GM18873 (cell line): ENCODE measurements around the gene NME3.
"Not testable (repeated sequence)": the region's sequence is repeated elsewhere in the genome, so short reads cannot be mapped to it uniquely, and the experiment has no call there.

Source experiments
- ATAC-seq: cut with Tn5 transposase; IDR thresholded peaks from one replicate; pipeline ENCODE4 v1.9.1; 2021; ENCODE audit warnings: mild to moderate bottlenecking, moderate library complexity, moderate number of reproducible peaks; ENCODE audit not compliant: unreplicated experiment, low FRiP score

The NME3 gene

DNA sequence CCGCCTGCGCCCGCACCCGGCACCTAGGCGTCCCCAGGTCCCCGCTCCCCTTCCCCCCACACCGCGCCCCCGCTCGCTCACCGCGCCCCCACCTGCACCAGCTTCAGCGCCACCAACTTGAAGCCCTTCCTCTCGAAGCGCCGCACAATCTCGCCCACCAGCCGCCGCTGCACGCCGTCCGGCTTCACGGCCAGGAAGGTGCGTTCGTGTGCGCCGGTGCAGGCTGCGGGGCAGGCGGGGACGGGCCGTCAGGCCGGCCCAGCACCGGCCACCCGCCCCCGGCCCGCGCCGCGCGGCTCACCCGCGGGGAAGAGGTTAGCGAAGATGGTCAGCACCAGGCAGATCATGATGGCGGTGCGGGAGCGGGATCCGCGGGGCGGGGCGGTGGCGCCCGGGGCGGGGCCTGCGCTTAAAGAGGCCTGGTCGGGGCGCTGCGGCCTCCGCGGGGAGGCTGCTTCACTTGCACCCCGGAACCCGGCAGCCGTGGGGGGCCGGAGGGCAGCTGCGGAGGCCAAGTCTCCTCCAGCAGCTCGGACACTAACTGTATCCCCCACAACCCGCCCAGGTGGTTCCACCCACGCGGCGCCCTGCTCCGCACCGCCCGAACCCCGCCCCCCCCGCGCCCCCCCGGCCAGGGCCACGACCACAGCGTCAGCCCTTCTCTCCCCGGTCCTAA, at the start of gene NME3:
Gene NME3, minus strand, starts transcription at position 356 of the 676 bp plus-strand sequence. Its CDS starts 9 bp downstream, at position 347.
- no peak for ATAC-seq

DNA sequence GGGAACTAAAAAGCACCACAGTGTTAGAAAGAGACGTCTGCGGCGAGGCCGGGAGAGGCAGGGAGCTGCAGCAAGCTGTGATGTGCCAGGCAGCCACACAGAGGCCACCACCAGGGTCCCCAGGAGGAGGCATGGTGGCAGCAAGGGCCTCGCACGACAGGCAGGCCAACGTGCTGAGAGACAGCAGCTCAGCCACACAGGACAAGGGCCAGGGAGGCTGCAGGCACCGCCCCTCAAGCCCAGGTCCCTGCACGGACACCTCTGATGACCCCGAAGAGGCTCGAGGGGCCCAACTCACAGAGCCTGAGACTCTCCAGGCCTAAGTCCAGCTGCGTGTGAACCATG, 49.6 kb upstream of the NME3 start:
- no peak for ATAC-seq

DNA sequence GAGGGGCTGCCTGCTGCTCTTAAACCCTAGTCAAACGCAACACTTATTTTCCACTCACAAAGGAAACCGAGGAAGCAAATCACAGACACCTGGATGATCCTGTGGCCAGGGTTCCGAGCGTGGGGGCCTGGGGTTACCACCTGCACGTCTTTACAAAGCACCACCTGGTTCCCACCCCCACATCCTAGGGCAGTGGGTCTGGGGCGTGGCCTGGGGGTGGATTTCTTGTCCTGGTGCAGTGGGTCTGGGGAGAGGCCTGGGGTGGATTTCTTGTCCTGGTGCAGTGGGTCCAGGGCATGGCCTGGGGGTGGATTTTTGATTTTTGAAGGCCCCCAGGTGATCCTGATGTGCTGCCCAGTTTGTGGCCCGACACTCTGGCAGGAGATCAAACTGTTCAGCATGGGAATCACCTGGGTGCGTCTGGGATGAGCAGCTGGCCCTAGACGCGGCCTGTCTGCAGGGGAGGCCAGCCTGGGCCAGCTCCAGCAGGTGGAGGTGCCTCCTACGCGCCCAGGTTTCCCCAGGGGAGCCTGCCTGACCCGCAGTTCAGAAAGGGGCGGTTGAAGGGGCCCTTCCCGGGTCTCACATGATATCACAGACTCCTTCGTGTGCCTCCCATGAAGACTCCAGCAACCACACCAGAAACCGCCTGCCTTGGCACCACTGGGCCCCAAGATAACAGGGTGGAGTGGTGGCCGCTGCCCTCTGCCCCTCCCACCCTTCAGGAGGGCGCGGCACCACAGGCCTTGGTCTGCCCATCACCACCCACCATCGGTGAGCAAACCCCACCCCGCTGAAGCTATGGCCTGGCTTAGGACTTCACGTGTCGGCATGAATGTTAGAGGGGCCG, 49.0 kb upstream of the NME3 start:
- ATAC-seq: no peak

DNA sequence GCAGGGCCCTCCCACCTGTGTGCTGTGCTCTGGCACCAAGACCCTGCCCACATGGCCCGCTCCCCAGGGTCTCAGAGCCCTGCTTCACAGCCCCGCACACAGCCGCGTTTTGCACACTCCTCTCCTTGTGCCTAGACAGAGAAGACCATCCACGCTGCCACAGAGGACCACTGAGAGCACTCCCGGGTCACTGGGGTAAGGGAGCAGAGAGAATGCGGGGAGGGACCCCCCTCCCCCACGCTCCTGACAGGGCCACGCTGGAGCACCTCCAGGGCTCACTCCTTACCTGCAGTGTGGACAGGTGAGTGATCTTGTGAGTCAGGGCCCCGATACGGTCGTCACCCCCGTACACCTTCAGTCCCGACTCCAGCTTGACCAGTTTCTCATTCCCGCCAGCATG, 48.3 kb upstream of the NME3 start:
- no peak for ATAC-seq

DNA sequence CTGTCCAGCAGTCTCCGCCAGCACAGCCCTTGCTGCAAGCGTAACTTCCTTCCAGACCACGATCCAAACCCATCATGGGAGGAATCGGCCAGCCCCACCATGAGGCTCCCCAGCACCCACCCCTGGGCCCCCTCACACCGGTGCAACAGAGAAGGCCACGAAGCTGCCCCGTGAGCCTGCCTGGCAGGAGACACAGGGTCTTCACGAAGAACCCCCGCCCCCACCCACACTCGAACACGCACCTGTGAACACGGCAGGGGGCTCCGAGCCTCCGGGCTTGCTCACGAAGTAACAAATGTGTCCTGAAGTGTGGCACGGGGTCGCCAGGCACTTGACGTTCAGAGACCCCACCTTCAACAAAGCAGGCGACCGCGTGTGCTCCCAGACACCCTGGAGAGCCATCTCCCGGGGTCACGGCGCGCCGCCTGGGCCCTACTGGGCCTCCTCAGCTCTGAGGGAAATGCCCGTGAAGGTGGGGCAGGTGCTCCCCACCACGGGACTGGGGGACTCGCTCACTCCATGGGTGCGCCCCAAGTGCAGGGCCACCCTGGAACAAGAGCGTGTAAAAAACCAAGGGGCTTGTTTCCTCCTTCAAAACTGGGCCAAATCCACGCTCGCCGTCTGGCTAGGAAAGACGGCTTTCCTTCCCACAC, 47.7 kb upstream of the NME3 start:
- ATAC-seq: no peak

DNA sequence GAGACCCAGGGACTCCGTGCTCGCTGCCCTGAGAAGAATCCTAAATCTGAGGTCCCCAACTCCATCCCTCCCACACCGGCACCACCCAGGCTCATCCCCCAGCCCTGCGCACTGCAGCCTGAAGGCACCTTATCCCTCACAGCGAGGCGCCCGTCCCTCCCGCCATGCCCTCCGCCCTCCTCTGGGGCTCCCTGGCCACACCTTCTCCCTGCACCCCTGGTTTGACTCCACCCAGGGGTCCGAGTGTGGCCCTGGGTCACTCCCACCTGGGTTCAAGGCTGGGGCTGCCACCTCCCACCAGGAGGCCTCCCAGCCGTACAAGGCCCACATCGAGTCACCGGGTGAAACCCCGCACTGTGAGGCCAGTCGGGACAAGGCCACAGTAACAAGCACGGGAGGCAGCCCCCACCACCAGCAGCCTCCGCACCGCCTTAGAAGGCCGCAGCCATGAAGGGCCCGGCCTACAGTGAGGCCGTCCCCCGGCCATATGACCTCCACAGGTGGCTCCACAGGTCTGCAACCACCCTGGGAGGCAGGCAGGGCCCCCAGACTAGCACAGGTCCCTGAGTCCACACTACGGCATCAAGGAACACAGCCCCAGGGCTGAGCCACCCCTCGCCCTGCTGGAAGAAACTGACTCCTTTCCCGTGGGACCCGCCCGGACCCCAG, 47.0 kb upstream of the NME3 start:
- ATAC-seq: no peak

DNA sequence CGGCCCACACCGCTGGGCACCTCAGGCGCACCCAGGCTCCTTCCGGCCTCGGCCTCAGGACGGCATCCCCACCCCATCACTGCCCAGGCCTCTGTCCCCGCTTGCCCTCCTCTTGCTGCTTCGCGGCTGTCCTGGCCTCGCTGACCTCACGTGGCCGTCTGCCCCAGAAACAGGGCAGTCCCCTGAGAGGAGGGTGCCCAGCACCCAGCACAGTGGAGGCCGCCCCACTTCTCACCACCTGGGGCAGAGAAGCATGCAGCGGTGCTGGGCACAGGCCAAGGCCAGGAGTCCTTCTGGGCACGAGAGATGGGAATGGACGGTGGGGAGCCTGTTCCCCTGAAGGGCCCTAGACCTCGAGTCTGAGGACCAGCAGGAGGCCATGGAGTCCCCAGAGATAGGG, 46.4 kb upstream of the NME3 start:
- ATAC-seq: no peak

DNA sequence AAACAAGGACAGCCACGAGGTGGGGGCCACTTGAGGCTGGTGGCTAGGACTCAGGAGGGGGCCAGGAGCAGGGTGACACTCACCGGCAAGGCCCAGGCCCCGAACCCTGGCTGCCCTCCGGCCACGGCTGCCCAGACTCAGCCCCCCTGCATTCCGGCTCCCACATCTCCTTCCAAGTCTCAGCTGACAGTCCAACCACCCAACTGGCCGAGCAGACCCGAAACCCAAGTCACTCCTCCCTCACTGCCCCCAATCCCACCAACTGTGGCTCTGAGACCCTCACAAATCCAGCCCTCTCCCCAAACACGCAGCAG, 45.9 kb upstream of the NME3 start:
- no peak for ATAC-seq

DNA sequence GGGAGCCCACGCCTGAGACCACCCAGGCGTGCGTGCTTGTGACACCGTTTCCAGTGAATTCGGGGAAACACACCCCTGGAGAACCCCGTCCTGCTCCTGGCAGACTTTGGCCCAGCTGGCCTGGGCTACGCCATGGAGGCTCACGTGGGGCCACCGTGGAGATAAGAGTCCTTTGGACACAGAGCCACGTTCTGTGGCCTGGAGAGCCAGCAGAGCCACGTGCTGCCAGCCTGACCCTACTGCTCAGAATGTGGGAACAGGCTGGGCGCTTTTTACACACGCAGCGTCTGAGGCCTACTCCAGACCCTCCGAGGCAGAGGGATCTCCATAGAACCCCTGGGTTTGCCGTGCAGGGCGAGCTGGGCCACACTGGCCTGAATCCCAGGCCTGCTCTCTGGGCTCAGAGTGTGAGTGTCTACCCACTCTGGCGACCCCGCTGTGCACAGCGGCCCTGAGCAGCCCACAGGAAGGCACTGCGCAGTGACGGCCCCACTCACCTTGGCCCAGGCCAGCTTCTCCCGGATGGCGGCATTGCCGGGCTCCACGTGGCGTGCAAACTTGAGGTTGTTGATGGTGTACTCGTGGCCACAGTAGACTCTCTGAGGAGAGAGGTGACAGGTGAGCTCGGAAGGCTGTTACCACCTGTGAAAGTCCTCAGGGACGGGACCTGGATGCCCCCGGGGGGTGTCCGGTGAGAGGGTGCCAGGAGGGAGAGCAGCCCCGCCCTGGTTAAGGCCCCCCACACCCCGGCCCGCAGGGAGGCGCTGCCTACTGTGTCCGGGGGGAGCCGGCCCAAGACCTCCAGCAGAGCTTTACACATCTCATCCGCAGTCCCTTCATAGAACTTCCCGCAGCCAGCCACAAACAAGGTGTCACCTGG, 45.3 kb upstream of the NME3 start:
- ATAC-seq: no peak

DNA sequence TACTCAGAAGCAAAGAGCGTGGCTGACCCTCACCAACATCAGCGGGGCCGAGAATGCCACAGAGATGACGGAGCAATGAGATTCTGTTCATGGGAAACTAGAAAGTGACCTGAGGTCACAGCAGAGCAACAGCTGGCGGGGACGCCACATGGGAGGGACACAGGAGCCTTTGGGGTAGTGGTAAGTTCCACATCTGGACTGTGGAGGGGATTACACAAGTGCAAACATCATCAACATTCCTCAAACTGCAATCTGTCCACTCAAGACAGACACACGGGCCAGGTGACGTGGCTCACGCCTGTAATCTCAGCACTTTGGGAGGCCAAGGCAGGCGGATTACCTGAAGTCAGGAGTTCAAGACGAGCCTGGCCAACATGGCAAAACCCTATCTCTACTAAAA, 44.1 kb upstream of the NME3 start:
- no peak for ATAC-seq

DNA sequence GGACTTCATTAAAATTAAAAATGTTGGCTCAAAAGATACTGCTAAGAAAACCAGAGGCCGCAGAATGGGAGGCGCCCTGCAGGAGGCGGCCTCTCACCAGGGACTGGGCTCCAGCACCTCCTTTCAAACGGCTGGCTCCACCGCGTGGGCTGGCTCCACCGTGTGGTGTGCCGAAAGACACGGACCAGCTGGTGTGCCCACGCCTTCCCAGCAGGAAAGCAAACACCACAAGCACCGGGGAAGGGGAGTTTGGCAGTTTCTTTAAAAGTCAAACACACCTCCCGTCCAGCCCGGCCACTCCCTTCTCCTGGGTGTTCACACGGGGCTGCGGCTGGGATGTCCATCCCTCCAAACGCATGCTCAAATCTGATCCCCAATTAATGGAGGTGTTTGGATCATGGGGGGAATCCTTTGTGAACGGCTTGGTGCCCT, 41.4 kb upstream of the NME3 start:
- no peak for ATAC-seq

DNA sequence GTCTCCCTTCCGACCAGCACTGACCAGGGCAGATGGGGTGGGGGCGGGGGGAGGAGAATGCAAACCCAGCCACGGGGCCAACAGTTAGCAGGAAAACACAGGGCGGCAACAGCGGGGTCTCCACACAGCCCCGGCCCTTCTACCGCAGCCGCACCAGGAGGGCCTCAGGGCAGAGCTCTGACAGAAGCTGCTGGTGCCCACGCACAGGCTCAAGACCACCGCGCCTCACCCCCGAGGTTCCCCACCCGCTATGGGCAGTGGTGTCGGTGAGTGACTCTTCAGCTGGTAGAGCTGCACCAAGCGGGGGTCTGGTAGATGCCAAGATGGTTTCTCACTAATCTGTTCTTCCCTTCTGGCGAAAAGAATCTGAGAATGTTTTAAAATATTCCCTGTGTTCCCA, 39.2 kb upstream of the NME3 start:
- no peak for ATAC-seq

DNA sequence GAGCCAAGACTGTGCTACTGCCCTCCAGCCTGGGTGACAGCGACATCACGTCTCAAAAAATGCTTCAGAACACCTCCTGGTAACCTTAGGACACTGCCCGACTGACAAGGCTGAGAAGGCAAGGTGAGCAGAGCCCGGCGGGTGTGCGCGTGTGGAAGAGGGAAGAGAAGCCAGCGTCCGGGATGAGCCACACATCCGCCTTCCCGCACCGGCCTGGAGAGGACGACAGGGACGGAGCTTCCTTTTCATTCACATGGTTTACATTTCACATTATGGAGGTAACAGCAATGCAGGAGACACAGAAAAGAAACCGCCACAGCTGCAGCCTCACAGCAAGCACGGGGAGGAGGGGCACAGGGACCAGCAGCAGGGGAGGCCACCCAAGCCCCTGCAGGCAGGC, 38.8 kb upstream of the NME3 start:
- no peak for ATAC-seq

DNA sequence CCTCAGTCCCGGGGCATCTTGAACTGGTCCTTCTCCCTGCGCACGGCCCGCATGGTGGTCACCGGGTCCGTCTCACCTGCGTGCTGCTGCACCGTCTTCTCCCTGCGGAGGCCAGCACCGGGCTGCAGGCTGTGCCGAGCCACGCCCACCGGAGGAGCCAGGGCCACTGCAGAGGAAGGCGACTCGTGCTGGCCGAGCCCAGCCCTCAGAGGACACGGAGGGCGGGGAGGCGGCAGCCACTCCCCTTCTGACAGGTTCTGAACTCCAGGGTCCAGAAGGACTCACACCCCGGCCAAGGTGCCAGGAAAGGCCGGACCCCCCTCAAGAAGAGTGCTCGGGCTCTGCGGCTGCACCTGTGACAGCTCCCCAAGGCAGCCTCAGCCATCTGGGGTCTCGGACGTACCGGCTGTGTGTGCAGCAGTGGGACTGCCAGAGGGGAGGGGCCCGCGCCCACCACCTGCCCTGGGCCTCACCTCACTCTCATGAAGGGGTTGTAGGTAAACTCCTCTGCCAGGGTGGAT, 38.0 kb upstream of the NME3 start:
- ATAC-seq: no peak

DNA sequence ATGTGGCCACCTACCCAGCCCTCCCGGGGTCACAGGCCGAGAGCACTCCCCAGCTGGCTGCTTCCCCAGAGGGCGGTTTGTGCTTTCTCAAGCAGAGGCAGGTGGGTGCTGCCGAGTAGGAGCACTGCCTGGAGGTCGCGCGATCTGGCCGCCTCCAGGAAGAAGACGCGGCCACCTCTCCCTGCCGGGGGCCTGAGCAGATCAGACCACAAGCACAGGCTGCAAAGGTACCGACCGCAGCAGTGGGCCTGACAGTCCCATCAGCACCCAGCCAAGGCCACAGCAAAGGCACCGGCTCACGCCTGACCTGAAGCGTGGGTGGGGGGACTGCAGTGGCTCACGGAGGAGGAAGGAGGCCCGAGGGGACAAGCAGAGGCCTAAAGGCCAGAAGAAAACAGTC, 37.3 kb upstream of the NME3 start:
- no peak for ATAC-seq

DNA sequence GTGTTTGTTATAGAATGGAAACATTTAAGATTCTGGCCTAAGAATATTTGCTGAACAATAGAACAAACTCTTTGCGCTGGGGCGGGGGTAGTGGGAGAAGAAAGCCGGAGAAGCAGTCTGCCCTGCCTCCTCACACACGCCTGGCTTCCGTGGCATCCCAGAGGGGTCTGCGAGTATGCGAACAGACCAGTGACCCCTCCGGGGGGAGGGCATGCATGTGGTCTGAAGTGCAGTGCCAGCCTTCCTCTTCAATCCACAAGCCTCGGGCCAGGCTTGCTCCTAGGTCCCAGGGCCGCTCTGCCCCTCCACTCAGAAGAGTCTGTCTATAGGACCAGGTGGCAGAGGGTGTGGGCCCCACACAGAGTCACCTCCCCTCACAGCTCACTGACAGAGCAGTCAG, 36.3 kb upstream of the NME3 start:
- ATAC-seq: no peak

DNA sequence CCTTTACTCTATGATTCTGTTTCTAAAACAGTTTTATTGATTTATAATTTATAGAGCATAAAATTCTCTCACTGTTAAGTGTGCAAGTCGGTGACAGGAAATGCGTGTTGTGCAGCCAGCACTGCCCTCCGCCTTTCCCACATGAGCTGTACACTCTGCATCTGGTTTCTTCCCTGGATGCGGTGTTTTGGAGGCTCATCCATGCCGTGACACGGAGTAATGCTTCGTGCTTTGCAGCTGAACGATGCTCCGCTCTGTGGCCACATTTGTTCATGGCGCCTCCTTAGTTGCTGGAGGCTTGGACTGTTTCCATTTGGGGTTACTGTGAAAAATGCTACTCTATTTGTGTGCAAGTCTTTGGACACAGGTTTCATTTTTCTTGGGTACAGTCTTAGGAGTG, 29.4 kb upstream of the NME3 start:
- ATAC-seq: no peak

DNA sequence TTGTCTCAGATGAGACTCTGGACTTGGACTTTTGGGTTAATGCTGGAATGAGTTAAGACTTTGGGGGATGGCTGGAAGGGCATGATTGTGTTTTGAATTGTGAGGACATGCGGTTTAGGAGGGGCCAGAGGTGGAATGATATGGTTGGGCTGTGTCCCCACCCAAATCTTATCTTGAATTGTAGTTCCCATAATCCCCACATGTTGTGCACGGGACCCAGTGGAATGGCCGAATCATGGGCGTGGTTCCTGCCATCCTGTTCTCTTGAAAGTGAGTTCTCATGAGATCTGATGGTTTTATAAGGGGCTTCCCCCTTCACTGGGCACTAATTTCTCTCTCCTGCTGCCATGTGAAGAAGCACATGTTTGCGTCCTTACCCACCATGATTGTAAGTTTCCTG, 27.9 kb upstream of the NME3 start:
- ATAC-seq: not testable (repeated sequence)

DNA sequence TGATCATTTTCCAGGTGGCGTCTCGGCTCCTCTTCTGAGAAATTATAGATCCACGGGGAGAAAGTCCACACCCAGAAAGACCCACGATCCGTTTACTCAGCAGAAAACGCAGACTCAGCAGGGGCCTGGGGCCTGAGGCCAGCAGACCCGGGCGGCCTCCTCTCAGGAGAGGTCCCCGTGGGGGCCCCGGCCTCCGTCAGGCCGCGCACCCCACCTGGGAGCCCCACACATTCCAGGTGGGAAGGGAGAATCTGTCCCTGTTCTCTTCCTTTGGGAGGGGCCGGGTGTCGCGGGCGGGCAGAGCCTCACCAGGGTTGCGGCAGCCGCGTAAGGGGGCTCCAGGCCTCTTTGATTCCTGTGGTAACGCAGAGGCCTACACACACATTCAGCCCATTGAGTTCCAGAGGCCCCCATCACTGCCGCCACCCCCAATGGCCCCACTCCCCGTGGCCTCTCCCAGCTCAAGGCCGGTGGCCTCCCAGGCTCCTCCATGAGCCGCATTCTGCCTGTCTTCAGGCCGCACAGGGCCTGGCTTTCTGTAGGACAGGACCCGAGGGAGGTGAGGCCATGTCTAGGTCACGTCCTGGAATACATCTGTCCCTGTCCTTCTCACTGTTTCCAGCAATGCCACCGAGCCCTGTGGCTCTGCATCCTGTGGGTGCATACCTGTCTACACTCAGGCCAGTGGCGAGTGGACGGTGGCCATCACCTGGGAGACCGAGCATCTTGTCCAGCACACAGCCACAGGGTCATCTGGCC, 23.7 kb upstream of the NME3 start:
- ATAC-seq: no peak
